ENCODE measurements around the gene RPS6KA5.
"Not testable (repeated sequence)": the region's sequence is repeated elsewhere in the genome, so short reads cannot be mapped to it uniquely, and the experiment has no call there.

RPS6KA5 gene

GRCh38 chr14:90830931-90831701 is 229.3 kb downstream of the RPS6KA5 start:
- DNase-seq (ENCODE audit: low spot score), result no peak

- DNase-seq (ENCODE audit: low spot score), result no peak
These were observed 230.8 kb downstream of the RPS6KA5 start for GRCh38 chr14:90829677-90830076.

- DNase-seq (ENCODE audit: low spot score), result no peak
These were observed 231.6 kb downstream of the RPS6KA5 start for GRCh38 chr14:90828642-90829487.

GRCh38 chr14:90827919-90828610 is 232.4 kb downstream of the RPS6KA5 start:
- DNase-seq (ENCODE audit: low spot score), result peak; percentile 99

GRCh38 chr14:90823542-90823941 is 236.9 kb downstream of the RPS6KA5 start:
- DNase-seq (ENCODE audit: low spot score), result not testable (repeated sequence)

GRCh38 chr14:90820958-90821357 is 239.5 kb downstream of the RPS6KA5 start:
- no peak for DNase-seq (ENCODE audit: low spot score)

GRCh38 chr14:90819734-90820393 is 240.6 kb downstream of the RPS6KA5 start:
- DNase-seq (ENCODE audit: low spot score), result no peak

GRCh38 chr14:90818715-90819114 is 241.7 kb downstream of the RPS6KA5 start:
- DNase-seq (ENCODE audit: low spot score), result no peak

GRCh38 chr14:90816681-90817436 is 243.6 kb downstream of the RPS6KA5 start:
- DNase-seq (ENCODE audit: low spot score), result no peak

- DNase-seq (ENCODE audit: low spot score), result peak; percentile 89
These were observed 244.4 kb downstream of the RPS6KA5 start, which contains the start of gene TTC7B for GRCh38 chr14:90815822-90816662. Gene TTC7B, minus strand, starts transcription at chr14:90816430. Its CDS starts 135 bp downstream, at chr14:90816295.

GRCh38 chr14:90815572-90815821 is 244.9 kb downstream of the RPS6KA5 start:
- DNase-seq (ENCODE audit: low spot score), result no peak

- DNase-seq (ENCODE audit: low spot score), result peak; percentile 10
These were observed 245.5 kb downstream of the RPS6KA5 start for GRCh38 chr14:90814806-90815571.

- DNase-seq (ENCODE audit: low spot score), result no peak
These were observed 247.0 kb downstream of the RPS6KA5 start for GRCh38 chr14:90813442-90813841.

GRCh38 chr14:90812109-90812508 is 248.3 kb downstream of the RPS6KA5 start:
- no peak for DNase-seq (ENCODE audit: low spot score)

GRCh38 chr14:90811641-90812040 is 248.8 kb downstream of the RPS6KA5 start:
- no peak for DNase-seq (ENCODE audit: low spot score)

GRCh38 chr14:90810806-90811205 is 249.6 kb downstream of the RPS6KA5 start:
- no peak for DNase-seq (ENCODE audit: low spot score)

- no peak for DNase-seq (ENCODE audit: low spot score)
These were observed 250.7 kb downstream of the RPS6KA5 start for GRCh38 chr14:90809530-90810312.

- peak; percentile 24 for DNase-seq (ENCODE audit: low spot score)
These were observed 251.5 kb downstream of the RPS6KA5 start for GRCh38 chr14:90808759-90809529.

All from AG08395 (cell line).